Measurements from ENCODE around the gene TMEM44. TPM values are rescaled to one million over a fixed set of nuclear protein-coding genes. Genes with fewer than 3 reads are reported as not detected.

Gene TMEM44
- total and polyA plus RNA-seq, 12 donors: 1.3 to 20.4 (median 7.3) TPM

DNA sequence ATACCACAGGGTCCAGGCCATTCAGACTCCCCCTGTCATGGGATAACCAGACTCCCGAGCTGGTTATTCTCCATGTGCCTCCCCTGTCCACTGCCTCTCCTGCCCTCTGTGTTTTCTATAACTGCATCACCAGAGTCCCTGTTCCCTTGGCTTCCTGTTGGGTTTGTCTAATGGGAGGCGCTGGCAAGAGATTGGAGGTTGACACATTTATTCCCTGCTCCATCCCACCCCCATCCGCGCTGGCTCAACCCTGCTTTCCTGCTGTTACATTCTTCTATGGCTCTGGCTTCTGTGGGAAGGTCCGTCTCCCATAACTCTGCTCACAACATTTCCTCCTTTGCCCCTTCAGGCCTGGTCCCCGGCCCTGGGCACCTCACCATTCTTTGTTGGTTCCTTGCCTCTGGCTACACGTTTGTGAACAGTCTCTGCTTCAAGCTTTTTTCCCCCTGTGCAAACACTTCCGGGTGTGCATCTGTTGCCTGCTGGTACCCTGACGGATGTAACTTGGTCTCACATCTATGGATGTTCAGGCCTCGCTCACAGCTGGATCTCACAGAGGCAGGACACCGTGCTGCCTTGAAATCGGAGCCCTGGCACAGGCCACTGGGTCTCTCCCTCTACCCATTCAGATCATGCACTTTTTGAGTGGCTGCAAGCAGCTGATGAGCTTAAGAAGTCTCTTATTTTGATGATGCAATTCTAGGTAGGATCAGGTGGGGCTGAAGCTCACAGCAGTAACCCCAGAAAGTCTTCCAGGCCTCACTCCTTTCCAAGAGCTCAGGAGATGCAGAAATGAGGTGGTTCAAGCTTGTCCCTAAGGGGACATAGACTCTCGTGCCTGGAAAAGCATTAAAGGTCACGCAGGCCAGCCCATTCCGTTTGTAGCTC lies 77.8 kb downstream of the TMEM44 start:
- H3K4me1 ChIP-seq (replicated peaks in 1 of 2): peaks cover 0 to 10% of the 10 kb centered on the region in 2 donors
- WGBS, 4 donors: 84 to 93% (median 88%) methylated on average over 12 to 15 of the region's 15 CpGs
- H3K27ac ChIP-seq: peak overlapping the region in 1 of 5 donors; percentile 35
- TF ChIP-seq, protein P1, sequence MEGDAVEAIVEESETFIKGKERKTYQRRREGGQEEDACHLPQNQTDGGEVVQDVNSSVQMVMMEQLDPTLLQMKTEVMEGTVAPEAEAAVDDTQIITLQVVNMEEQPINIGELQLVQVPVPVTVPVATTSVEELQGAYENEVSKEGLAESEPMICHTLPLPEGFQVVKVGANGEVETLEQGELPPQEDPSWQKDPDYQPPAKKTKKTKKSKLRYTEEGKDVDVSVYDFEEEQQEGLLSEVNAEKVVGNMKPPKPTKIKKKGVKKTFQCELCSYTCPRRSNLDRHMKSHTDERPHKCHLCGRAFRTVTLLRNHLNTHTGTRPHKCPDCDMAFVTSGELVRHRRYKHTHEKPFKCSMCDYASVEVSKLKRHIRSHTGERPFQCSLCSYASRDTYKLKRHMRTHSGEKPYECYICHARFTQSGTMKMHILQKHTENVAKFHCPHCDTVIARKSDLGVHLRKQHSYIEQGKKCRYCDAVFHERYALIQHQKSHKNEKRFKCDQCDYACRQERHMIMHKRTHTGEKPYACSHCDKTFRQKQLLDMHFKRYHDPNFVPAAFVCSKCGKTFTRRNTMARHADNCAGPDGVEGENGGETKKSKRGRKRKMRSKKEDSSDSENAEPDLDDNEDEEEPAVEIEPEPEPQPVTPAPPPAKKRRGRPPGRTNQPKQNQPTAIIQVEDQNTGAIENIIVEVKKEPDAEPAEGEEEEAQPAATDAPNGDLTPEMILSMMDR (IDR thresholded peaks at IDR 0.05): no peak
- no peak for TF ChIP-seq POLR2A (IDR thresholded peaks at IDR 0.05)
- no peaks in the 10 kb centered on the region for H3K27me3 ChIP-seq
- DNase-seq: no peak
- no peak overlapping the region for H3K4me3 ChIP-seq
- H3K36me3 ChIP-seq (replicated peaks in 1 of 2): no peaks in the 10 kb centered on the region
- intact Hi-C loops (cut with DNase I): no loop called here
- no peaks in the 10 kb centered on the region for H3K9me3 ChIP-seq (replicated peaks in 1 of 3)

DNA sequence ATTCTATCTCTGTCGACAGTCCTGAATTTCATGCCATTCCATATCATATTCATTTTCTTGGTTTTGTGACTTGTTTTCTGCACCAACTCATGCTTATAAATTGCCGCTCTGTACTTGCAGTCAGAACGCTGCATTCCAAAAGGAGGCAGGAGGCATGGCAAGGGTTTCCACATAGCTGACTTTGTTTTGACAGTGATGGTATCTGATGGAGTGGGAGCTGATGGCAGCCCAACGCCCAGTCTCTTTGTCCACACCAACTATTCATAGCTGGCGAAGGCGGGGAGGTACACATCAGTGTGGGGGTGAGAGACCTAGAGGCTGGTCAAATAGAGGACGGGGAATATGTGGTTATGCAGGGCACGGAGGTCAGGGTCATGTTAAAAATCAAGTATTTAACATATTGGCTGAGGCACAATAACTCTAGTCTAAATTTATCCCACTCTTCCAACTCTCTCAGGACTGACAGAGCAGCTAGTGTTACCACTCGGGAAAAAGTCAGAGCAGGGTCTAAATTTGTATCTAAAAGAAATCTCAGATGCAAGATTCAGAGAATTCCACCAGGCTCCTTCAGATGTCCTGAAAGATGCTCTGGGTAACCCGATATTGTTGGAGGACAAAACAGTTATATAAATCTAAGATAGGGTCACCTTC lies 78.6 kb downstream of the TMEM44 start:
- Histone ChIP-seq H3K9me3 (replicated peaks in 1 of 3) (no peaks in the 10 kb centered on the region), H3K27me3 (no peaks in the 10 kb centered on the region), H3K36me3 (replicated peaks in 1 of 2) (no peaks in the 10 kb centered on the region), H3K4me3 (no peak overlapping the region), H3K27ac (no peak overlapping the region), H3K4me1 (replicated peaks in 1 of 2) (peaks cover 0 to 10% of the 10 kb centered on the region in 2 donors)
- intact Hi-C loops (cut with DNase I): no loop called here
- TF ChIP-seq, protein P1 (IDR thresholded peaks at IDR 0.05): no peak
- no peak for TF ChIP-seq POLR2A (IDR thresholded peaks at IDR 0.05)
- no peak for DNase-seq
- 73 to 80% (median 78%) methylated on average over 10 of the region's 10 CpGs for WGBS, 4 donors

DNA sequence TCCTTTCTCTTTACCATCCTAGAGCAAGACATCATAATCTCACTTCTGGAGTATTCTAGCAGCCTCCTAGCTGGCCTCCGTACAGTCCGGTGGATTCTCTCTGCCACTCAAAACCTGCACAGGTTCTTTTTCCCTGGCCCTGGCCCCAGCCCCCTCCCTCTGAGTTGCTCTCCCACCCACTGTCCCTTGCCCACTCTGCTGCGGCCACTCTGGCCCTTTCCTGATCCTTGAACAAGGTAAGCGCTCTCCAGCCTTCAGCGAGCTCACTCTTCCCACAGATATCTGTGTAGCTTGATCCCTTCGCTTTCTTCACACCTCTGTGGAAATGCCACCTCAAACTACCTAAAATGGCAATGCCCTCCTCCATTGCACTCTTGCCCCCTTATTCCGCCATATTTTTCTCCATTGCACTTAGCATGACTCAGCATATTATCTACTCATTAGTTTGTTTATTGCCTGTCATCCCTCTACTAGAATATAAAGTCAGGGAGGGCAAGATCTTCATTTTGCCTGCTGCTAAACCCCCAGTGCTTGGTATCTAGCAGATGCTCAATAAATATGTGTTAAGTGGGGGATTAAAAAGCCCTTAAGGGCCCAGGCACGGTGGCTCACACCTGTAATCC lies 80.8 kb downstream of the TMEM44 start:
- no peaks in the 10 kb centered on the region for H3K36me3 ChIP-seq (replicated peaks in 1 of 2)
- peaks cover 0 to 10% of the 10 kb centered on the region in 2 donors for H3K4me1 ChIP-seq (replicated peaks in 1 of 2)
- H3K4me3 ChIP-seq: no peak overlapping the region
- no peak for TF ChIP-seq POLR2A (IDR thresholded peaks at IDR 0.05)
- TF ChIP-seq, protein P1 (IDR thresholded peaks at IDR 0.05): no peak
- intact Hi-C loops (cut with DNase I): no loop called here
- WGBS, 4 donors: 93 to 97% (median 95%) methylated on average over 8 of the region's 8 CpGs
- H3K9me3 ChIP-seq (replicated peaks in 1 of 3): no peaks in the 10 kb centered on the region
- H3K27ac ChIP-seq: no peak overlapping the region
- no peak for DNase-seq
- H3K27me3 ChIP-seq: no peaks in the 10 kb centered on the region

DNA sequence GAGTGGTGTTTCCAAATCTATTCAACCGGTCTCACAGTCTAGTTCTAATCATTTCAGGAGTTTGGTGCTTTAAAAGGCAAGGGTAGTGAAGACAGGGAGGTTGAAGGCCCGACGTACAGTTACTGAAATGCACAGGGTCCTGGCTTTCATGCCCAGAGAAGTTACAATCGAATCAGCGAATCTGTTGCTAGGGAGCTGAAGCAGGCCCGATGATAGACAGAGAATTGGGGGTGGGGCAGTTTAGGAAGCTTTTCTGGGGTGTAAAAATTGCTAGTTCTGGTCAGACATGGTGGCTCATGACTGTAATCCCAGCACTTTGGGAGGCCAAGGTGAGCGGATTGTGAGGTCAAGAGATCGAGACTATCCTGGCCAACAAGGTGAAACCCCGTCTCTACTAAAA lies 83.4 kb downstream of the TMEM44 start:
- Histone ChIP-seq H3K27me3 (no peaks in the 10 kb centered on the region), H3K4me1 (replicated peaks in 1 of 2) (no peaks in the 10 kb centered on the region), H3K9me3 (replicated peaks in 1 of 3) (no peaks in the 10 kb centered on the region), H3K27ac (no peak overlapping the region), H3K4me3 (no peak overlapping the region), H3K36me3 (replicated peaks in 1 of 2) (no peaks in the 10 kb centered on the region)
- intact Hi-C loops (cut with DNase I): no loop called here
- TF ChIP-seq, protein P1 (IDR thresholded peaks at IDR 0.05): no peak
- TF ChIP-seq POLR2A (IDR thresholded peaks at IDR 0.05): no peak
- DNase-seq: no peak
- WGBS, 4 donors: 89 to 96% (median 95%) methylated on average over 9 of the region's 9 CpGs
